Thoracic aorta (tissue), 2 donors: ENCODE measurements around the gene EPB41L5. TPM values are rescaled to one million over a fixed set of nuclear protein-coding genes. Genes with fewer than 3 reads are reported as not detected.
A peak's percentile ranks its signal among the peaks of the same experiment; 100 is the strongest.

ENCODE experiments used
- ATAC-seq: fragments of 150-250 bp; one replicate; pipeline ENCODE4 v1.8.0; 2017; ENCODE audit warnings: low read depth; ENCODE audit not compliant: insufficient number of reproducible peaks, low FRiP score
- DNase-seq: peaks from one replicate; pipeline ENCODE4 v3.0.0-alpha.2; 2020; ENCODE audit warnings: low spot score
- H3K27ac ChIP-seq, 2 donors: fragments of 200-600 bp; sonication (generic); 1 replicate in 1 of 2; 2 replicates in 1 of 2; pipeline ENCODE4 v1.5.1; 2016; ENCODE audit warnings: mild to moderate bottlenecking in 2 of 2, moderate library complexity in 2 of 2
- H3K27me3 ChIP-seq: fragments of 200-600 bp; sonication (generic); replicated peaks from 2 replicates; pipeline ENCODE4 v1.6.0; 2016; ENCODE audit warnings: mild to moderate bottlenecking; ENCODE audit not compliant: insufficient read depth
- H3K36me3 ChIP-seq: fragments of 200-600 bp; sonication (generic); one replicate; pipeline ENCODE4 v1.5.1; 2016
- H3K4me1 ChIP-seq, 2 donors: fragments of 200-600 bp; sonication (generic); 1 replicate in 1 of 2; 2 replicates in 1 of 2; pipeline versions ENCODE4 v1.5.1 to v1.6.0; 2016; ENCODE audit warnings: low read depth in 2 of 2, mild to moderate bottlenecking in 1 of 2; ENCODE audit not compliant: control insufficient read depth in 1 of 2
- H3K4me3 ChIP-seq: fragments of 200-600 bp; sonication (generic); 2 replicates; pipeline ENCODE4 v1.5.1; 2016; ENCODE audit warnings: mild to moderate bottlenecking
- H3K9me3 ChIP-seq: fragments of 200-600 bp; sonication (generic); 2 replicates; pipeline ENCODE4 v1.5.1; 2016
- CTCF ChIP-seq: fragments of 200-600 bp; sonication (generic); IDR thresholded peaks from one replicate; pipeline ENCODE4 v1.5.1; 2019; ENCODE audit warnings: antibody characterized with exemption
- total RNA-seq, 2 donors: library from RNA; depleted of rRNA; stranded (reverse); fragments of >200 nt; gene quantifications; one replicate each; pipeline versions ENCODE4 v1.1.0 to v1.2.3, GENCODE V29; 2016

The EPB41L5 gene
- total RNA-seq, 2 donors from 2014 or later = 15.4 to 18.5 TPM

- no peak for DNase-seq
- Histone ChIP-seq H3K27ac (no peak overlapping the region), H3K4me3 (no peak overlapping the region), H3K9me3 (no peaks in the 10 kb centered on the region), H3K36me3 (peaks cover 10% of the 10 kb centered on the region), H3K27me3 (no peaks in the 10 kb centered on the region), H3K4me1 (peaks cover 13 to 29% of the 10 kb centered on the region in 2 donors)
- TF ChIP-seq CTCF = no peak
- no peak for ATAC-seq
Measured at GRCh38 chr2:120221616-120222015, 208.7 kb downstream of the EPB41L5 start.

GRCh38 chr2:120222186-120223033 lies 209.5 kb downstream of the EPB41L5 start:
- Histone ChIP-seq H3K9me3 (no peaks in the 10 kb centered on the region), H3K27me3 (no peaks in the 10 kb centered on the region), H3K4me1 (peaks cover 13 to 29% of the 10 kb centered on the region in 2 donors), H3K4me3 (peak overlapping the region; percentile 96), H3K36me3 (peaks cover 10% of the 10 kb centered on the region), H3K27ac (peak overlapping the region; percentile 83 to 87)
- no peak for TF ChIP-seq CTCF
- no peak for ATAC-seq
- no peak for DNase-seq

GRCh38 chr2:120223034-120223912 lies 210.4 kb downstream of the EPB41L5 start, which contains the start of gene TMEM185B:
TSS of gene TMEM185B (minus strand) at chr2:120223400. CDS start at chr2:120222976, 424 bp downstream.
- Histone ChIP-seq H3K27ac (peak within 1 kb of the TSS; percentile 83 to 87), H3K9me3 (no peaks in the 10 kb centered on the region), H3K27me3 (no peaks in the 10 kb centered on the region), H3K4me3 (peak within 1 kb of the TSS; percentile 96), H3K36me3 (peaks cover 10% of the 10 kb centered on the region), H3K4me1 (peaks cover 13 to 29% of the 10 kb centered on the region in 2 donors)
- peak; percentile 91 for ATAC-seq
- peak; percentile 54 for DNase-seq
- peak; percentile 21 for TF ChIP-seq CTCF

- ATAC-seq = no peak
- TF ChIP-seq CTCF = no peak
- DNase-seq = no peak
- H3K4me1 ChIP-seq = peaks cover 13 to 29% of the 10 kb centered on the region in 2 donors
- no peaks in the 10 kb centered on the region for H3K9me3 ChIP-seq
- peak overlapping the region; percentile 96 for H3K4me3 ChIP-seq
- peaks cover 10% of the 10 kb centered on the region for H3K36me3 ChIP-seq
- H3K27ac ChIP-seq = no peak overlapping the region
- H3K27me3 ChIP-seq = no peaks in the 10 kb centered on the region
Measured at GRCh38 chr2:120224256-120224655, 211.4 kb downstream of the EPB41L5 start.
